Caco-2 (cell line): Measurements from ENCODE around the gene LCMT2. TPM values are rescaled to one million over a fixed set of nuclear protein-coding genes. Genes with fewer than 3 reads are reported as not detected.

Experiments
- Bru-seq: library from RNA; stranded (reverse); fragments of 400-500 nt; gene quantifications from one replicate; lab custom pipeline; 2021; lab: Mats Ljungman, UMichigan
- BruChase-seq, 2 experiments: library from RNA; stranded (reverse); fragments of 400-500 nt; gene quantifications; one replicate each; lab custom pipeline; 2021; lab: Mats Ljungman, UMichigan
- BruUV-seq: library from RNA; stranded (reverse); fragments of 400-500 nt; replicated peaks from 2 replicates; lab custom pipeline; 2021; lab: Mats Ljungman, UMichigan
- CTCF ChIA-PET: fragments of 300-600 bp; sonication (Branson Sonifier 250); formaldehyde crosslinking; loops from one replicate; lab custom pipeline; 2022; ENCODE audit warnings: antibody characterized with exemption; lab: Charles Lee
- POLR2A ChIA-PET: fragments of 300-600 bp; sonication (Branson Sonifier 250); formaldehyde crosslinking; loops from one replicate; lab custom pipeline; 2022; ENCODE audit warnings: antibody characterized with exemption; lab: Charles Lee
- DNase-seq, 2 experiments: peaks; one replicate each; pipeline versions ENCODE4 v3.0.0 to v3.0.0-alpha.2; 2020 to 2022
- H3K27me3 ChIP-seq: replicated peaks from 2 replicates; pipeline ENCODE4 v1.6.0; 2011; ENCODE audit warnings: low read length; ENCODE audit not compliant: control insufficient read depth, insufficient read depth
- H3K36me3 ChIP-seq: 2 replicates; pipeline ENCODE4 v1.5.1; 2011; ENCODE audit warnings: low read length; ENCODE audit not compliant: control insufficient read depth, insufficient read depth
- H3K4me1 ChIP-seq: fragments of 250-450 bp; sonication (Bioruptor Pico); 2 replicates; pipeline ENCODE4 v1.5.1; 2020; ENCODE audit warnings: mild to moderate bottlenecking
- H3K4me3 ChIP-seq: 2 replicates; pipeline ENCODE4 v1.5.1; 2011; ENCODE audit warnings: low read depth, mild to moderate bottlenecking, control low read depth, low read length
- H3K9me3 ChIP-seq: fragments of 250-450 bp; sonication (Bioruptor Pico); 2 replicates; pipeline ENCODE4 v1.5.1; 2020; ENCODE audit warnings: mild to moderate bottlenecking, moderate library complexity
- H3K27ac Mint-ChIP-seq: one replicate; pipeline ENCODE4 v1.8.0; 2022; ENCODE audit warnings: mixed read lengths; ENCODE audit not compliant: unreplicated experiment
- H3K27me3 Mint-ChIP-seq: one replicate; pipeline ENCODE4 v1.8.0; 2022; ENCODE audit warnings: mixed read lengths; ENCODE audit not compliant: insufficient read depth, unreplicated experiment
- H3K36me3 Mint-ChIP-seq: one replicate; pipeline ENCODE4 v1.8.0; 2022; ENCODE audit warnings: mild to moderate bottlenecking, mixed read lengths; ENCODE audit not compliant: insufficient read depth, unreplicated experiment
- H3K4me1 Mint-ChIP-seq: one replicate; pipeline ENCODE4 v1.8.0; 2022; ENCODE audit warnings: low read depth, mixed read lengths; ENCODE audit not compliant: unreplicated experiment
- H3K4me3 Mint-ChIP-seq: one replicate; pipeline ENCODE4 v1.8.0; 2022; ENCODE audit warnings: mild to moderate bottlenecking, moderate library complexity, mixed read lengths; ENCODE audit not compliant: unreplicated experiment
- H3K9me3 Mint-ChIP-seq: one replicate; pipeline ENCODE4 v1.8.0; 2022; ENCODE audit warnings: mixed read lengths; ENCODE audit not compliant: unreplicated experiment
- CTCF ChIP-seq, 2 experiments: fragments of 200-600 bp in 1 of 2; IDR thresholded peaks; 1 replicate in 1 of 2; 2 replicates in 1 of 2; pipeline versions ENCODE4 v1.5.1 to v1.8.0; 2011 to 2022; ENCODE audit warnings: antibody characterized with exemption in 1 of 2, control low read depth in 1 of 2, inconsistent platforms in 1 of 2, low read depth in 1 of 2, low read length in 1 of 2, mild to moderate bottlenecking in 1 of 2, moderate library complexity in 1 of 2; ENCODE audit not compliant: insufficient read depth in 1 of 2, severe bottlenecking in 1 of 2, unreplicated experiment in 1 of 2
- intact Hi-C: fragments of 100-400 bp; cut with micrococcal nuclease; formaldehyde crosslinking; loops from one replicate; pipeline ENCODE4 v1.10.0; 2022; ENCODE audit not compliant: unreplicated experiment
- long read RNA-seq: library from polyadenylated mRNA; stranded (forward); transcript quantifications from one replicate; pipeline ENCODE4 v2.0.0, GENCODE V29; 2022
- total RNA-seq: library from RNA; stranded (reverse); gene quantifications from 2 replicates; pipeline ENCODE4 v1.2.3, GENCODE V29; 2022

The LCMT2 gene
- total RNA-seq = 7.4 and 7.9 TPM in 2 replicates
- percentile 76 among the genes with signal in this experiment for Bru-seq, nascent RNA
- BruChase-seq, experiment 1, labeled RNA remaining after a 2-hour chase = percentile 73 among the genes with signal in this experiment
- percentile 48 among the genes with signal in this experiment for BruChase-seq, experiment 2, labeled RNA remaining after a 6-hour chase
- long read RNA-seq, full-length matches to known transcripts = 11 of 11 reads
- long read RNA-seq, partial matches to known transcripts = 0 of 11 reads
- long read RNA-seq, other reads (novel, unspliced or antisense) = 0 of 11 reads

GRCh38 chr15:43329960-43330779 lies at the start of gene LCMT2:
LCMT2 (minus strand) TSS chr15:43330573; CDS start chr15:43330489, 84 bp downstream.
- CTCF ChIA-PET = interaction anchor here (0.9 kb wide), 1 partner anchor 105 kb away, joined by 3 read pairs; no protein-coding TSS in a partner anchor
- peak within 1 kb of the TSS; percentile 94 for H3K27ac Mint-ChIP-seq
- no peak for TF ChIP-seq CTCF (IDR thresholded peaks at IDR 0.05; ENCODE audit: insufficient read depth in 1 of 2, low read depth in 1 of 2, low read length in 1 of 2, severe bottlenecking in 1 of 2, unreplicated experiment in 1 of 2)

GRCh38 chr15:43378601-43379000 lies 48.2 kb upstream of the LCMT2 start:
- Mint-ChIP-seq H3K9me3 (no peaks in the 10 kb centered on the region), H3K27ac (no peak overlapping the region), H3K36me3 (peaks cover 53% of the 10 kb centered on the region), H3K4me3 (no peak overlapping the region), H3K27me3 (no peaks in the 10 kb centered on the region), H3K4me1 (no peaks in the 10 kb centered on the region)
- Histone ChIP-seq H3K4me1 (no peaks in the 10 kb centered on the region), H3K4me3 (no peak overlapping the region), H3K9me3 (no peaks in the 10 kb centered on the region), H3K36me3 (peaks cover 2% of the 10 kb centered on the region), H3K27me3 (no peaks in the 10 kb centered on the region)
- intact Hi-C loops = no loop called here
- DNase-seq = no peak
- no TSS peak for BruUV-seq
- POLR2A ChIA-PET = no interaction called here
- no peak for TF ChIP-seq CTCF (IDR thresholded peaks at IDR 0.05; ENCODE audit: insufficient read depth in 1 of 2, low read depth in 1 of 2, low read length in 1 of 2, severe bottlenecking in 1 of 2, unreplicated experiment in 1 of 2)
- CTCF ChIA-PET = no interaction called here

More at GRCh38 chr15:43329960-43330779, at the start of gene LCMT2:
- Mint-ChIP-seq H3K4me3 (peak within 1 kb of the TSS; percentile 87), H3K27me3 (no peaks in the 10 kb centered on the region), H3K9me3 (no peaks in the 10 kb centered on the region), H3K36me3 (peaks cover 21% of the 10 kb centered on the region), H3K4me1 (peaks cover 8% of the 10 kb centered on the region)
- Histone ChIP-seq H3K9me3 (no peaks in the 10 kb centered on the region), H3K27me3 (no peaks in the 10 kb centered on the region), H3K4me3 (peak within 1 kb of the TSS; percentile 63), H3K36me3 (no peaks in the 10 kb centered on the region), H3K4me1 (0 out of 2 replicates have a peak, but pooled peaks cover 6% of the 10 kb centered on the region)
- POLR2A ChIA-PET = interaction anchor here (0.7 to 0.9 kb wide), 2 partner anchors 40 to 41 kb away, joined by 3 to 4 read pairs; partner anchors contain the start of genes TUBGCP4 and ZSCAN29
- TSS peak; percentile 42 for BruUV-seq
- DNase-seq = peak; percentile 91 to 94
- intact Hi-C loops = loop anchor here (1.0 to 5.0 kb wide), 2 partner anchors 41 to 432 kb away; partner anchors contain the start of genes TUBGCP4 and ZSCAN29
